ENCODE results near the gene PTGDS. TPM values are rescaled to one million over a fixed set of nuclear protein-coding genes. Genes with fewer than 3 reads are reported as not detected.
A peak's percentile ranks its signal among the peaks of the same experiment; 100 is the strongest.

PTGDS gene
- total RNA-seq, 2 experiments from 2014 or later: 40.6 to 41.0 TPM

GRCh38 chr9:136949817-136950655 lies 27.3 kb upstream of the PTGDS start:
- H3K9me3 ChIP-seq (ENCODE audit: control insufficient read depth in 1 of 2, insufficient read depth in 1 of 2, low read length in 2 of 2): no peaks in the 10 kb centered on the region
- DNase-seq (peak; percentile 93 to 97 (median 96)), ATAC-seq (ENCODE audit: poor library complexity) (peak; percentile 97)
- Mint-ChIP-seq H3K27ac (peak overlapping the region; percentile 86), H3K27me3 (no peaks in the 10 kb centered on the region), H3K4me3 (peak overlapping the region; percentile 83), H3K4me1 (ENCODE audit: low read depth) (peaks cover 5% of the 10 kb centered on the region), H3K36me3 (ENCODE audit: low read depth) (no peaks in the 10 kb centered on the region), H3K9me3 (no peaks in the 10 kb centered on the region)
- POLR2A ChIA-PET: interaction anchor here (1.0 to 2.3 kb wide), 2 partner anchors 24 to 42 kb away, joined by 3 to 9 read pairs; partner anchors contain the start of gene PAXX
- H3K4me3 ChIP-seq (ENCODE audit: low read length): peak overlapping the region; percentile 69
- no peaks in the 10 kb centered on the region for H3K36me3 ChIP-seq (ENCODE audit: insufficient read depth, low read length)
- intact Hi-C loops (cut with DNase I, micrococcal nuclease): loop anchor here (2.0 to 10.0 kb wide), 4 partner anchors 43 to 825 kb away; partner anchors contain the start of genes ABCA2 (in 1 of the 2), AJM1 (in 1 of the 2), PAXX (in 1 of the 2) and PHPT1 (in 1 of the 2)
- peaks cover 38% of the 10 kb centered on the region for H3K4me1 ChIP-seq (ENCODE audit: insufficient read depth, low read length)
- H3K27me3 ChIP-seq (ENCODE audit: control insufficient read depth in 1 of 2, insufficient read depth in 2 of 2, low read length in 2 of 2): no peaks in the 10 kb centered on the region
- TF ChIP-seq, protein P1, sequence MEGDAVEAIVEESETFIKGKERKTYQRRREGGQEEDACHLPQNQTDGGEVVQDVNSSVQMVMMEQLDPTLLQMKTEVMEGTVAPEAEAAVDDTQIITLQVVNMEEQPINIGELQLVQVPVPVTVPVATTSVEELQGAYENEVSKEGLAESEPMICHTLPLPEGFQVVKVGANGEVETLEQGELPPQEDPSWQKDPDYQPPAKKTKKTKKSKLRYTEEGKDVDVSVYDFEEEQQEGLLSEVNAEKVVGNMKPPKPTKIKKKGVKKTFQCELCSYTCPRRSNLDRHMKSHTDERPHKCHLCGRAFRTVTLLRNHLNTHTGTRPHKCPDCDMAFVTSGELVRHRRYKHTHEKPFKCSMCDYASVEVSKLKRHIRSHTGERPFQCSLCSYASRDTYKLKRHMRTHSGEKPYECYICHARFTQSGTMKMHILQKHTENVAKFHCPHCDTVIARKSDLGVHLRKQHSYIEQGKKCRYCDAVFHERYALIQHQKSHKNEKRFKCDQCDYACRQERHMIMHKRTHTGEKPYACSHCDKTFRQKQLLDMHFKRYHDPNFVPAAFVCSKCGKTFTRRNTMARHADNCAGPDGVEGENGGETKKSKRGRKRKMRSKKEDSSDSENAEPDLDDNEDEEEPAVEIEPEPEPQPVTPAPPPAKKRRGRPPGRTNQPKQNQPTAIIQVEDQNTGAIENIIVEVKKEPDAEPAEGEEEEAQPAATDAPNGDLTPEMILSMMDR (IDR thresholded peaks at IDR 0.05): peak; percentile 42
- H3K27ac ChIP-seq (ENCODE audit: low read depth in 1 of 2, low read length in 2 of 2): peak overlapping the region; percentile 56 to 75
- CTCF ChIA-PET: no interaction called here

GRCh38 chr9:136950656-136951276 lies 26.5 kb upstream of the PTGDS start:
- ChIA-PET CTCF (no interaction called here), POLR2A (interaction anchor here (1.0 to 2.3 kb wide), 2 partner anchors 9 to 42 kb away, joined by 4 to 9 read pairs; partner anchors contain the start of gene PAXX)

More at GRCh38 chr9:136950656-136951276, 26.5 kb upstream of the PTGDS start:
- TF ChIP-seq, protein P1 (IDR thresholded peaks at IDR 0.05): no peak
- Mint-ChIP-seq H3K4me1 (ENCODE audit: low read depth) (peaks cover 5% of the 10 kb centered on the region), H3K27me3 (no peaks in the 10 kb centered on the region), H3K27ac (peak overlapping the region; percentile 86), H3K36me3 (ENCODE audit: low read depth) (no peaks in the 10 kb centered on the region), H3K9me3 (no peaks in the 10 kb centered on the region), H3K4me3 (peak overlapping the region; percentile 82)
- no peak for DNase-seq
- H3K36me3 ChIP-seq (ENCODE audit: insufficient read depth, low read length): no peaks in the 10 kb centered on the region
- no peaks in the 10 kb centered on the region for H3K9me3 ChIP-seq (ENCODE audit: control insufficient read depth in 1 of 2, insufficient read depth in 1 of 2, low read length in 2 of 2)
- intact Hi-C loops (cut with DNase I, micrococcal nuclease): loop anchor here in 1 of 2 experiments (2.0 to 10.0 kb wide), 3 partner anchors 42 to 826 kb away; partner anchors contain the start of genes ABCA2 and PAXX
- H3K27ac ChIP-seq (ENCODE audit: low read depth in 1 of 2, low read length in 2 of 2): no peak overlapping the region
- peaks cover 30% of the 10 kb centered on the region for H3K4me1 ChIP-seq (ENCODE audit: insufficient read depth, low read length)
- ATAC-seq (ENCODE audit: poor library complexity): no peak
- H3K27me3 ChIP-seq (ENCODE audit: control insufficient read depth in 1 of 2, insufficient read depth in 2 of 2, low read length in 2 of 2): no peaks in the 10 kb centered on the region
- H3K4me3 ChIP-seq (ENCODE audit: low read length): peak overlapping the region; percentile 69

Data from CD4-positive, alpha-beta T cell (primary cell).